ENCODE results near the gene KIF20A. TPM values are rescaled to one million over a fixed set of nuclear protein-coding genes. Genes with fewer than 3 reads are reported as not detected.

KIF20A gene
- total RNA-seq, 1 experiment from 2014 or later = 74.2 TPM

- TF ChIP-seq REST (IDR thresholded peaks at IDR 0.05; ENCODE audit: low read depth) = no peak
These were observed 51.3 kb downstream of the KIF20A start (continued) for GRCh38 chr5:138230261-138230660.

GRCh38 chr5:138230981-138231589 lies 52.2 kb downstream of the KIF20A start:
- no peak overlapping the region for H3K9ac ChIP-seq (ENCODE audit: low read length)
- H2AFZ ChIP-seq (ENCODE audit: low read depth, low read length, poor library complexity, severe bottlenecking) = no peak overlapping the region
- no peaks in the 10 kb centered on the region for H3K79me2 ChIP-seq (ENCODE audit: insufficient read depth, low read length)
- CTCF ChIA-PET = no interaction called here
- intact Hi-C loops (cut with micrococcal nuclease) = no loop called here
- H3K4me3 ChIP-seq (replicated peaks in 1 of 2; ENCODE audit: low read depth in 1 of 2, low read length in 2 of 2) = no peak overlapping the region
- H3K4me1 ChIP-seq (ENCODE audit: control insufficient read depth in 1 of 2, insufficient read depth in 2 of 2, low read length in 2 of 2) = no peaks in the 10 kb centered on the region
- RAD21 ChIA-PET (ENCODE audit: low non-redundant PET in 1 of 2, low total read pairs in 2 of 2, uncharacterized antibody in 2 of 2, unreplicated experiment in 2 of 2) = no interaction called here
- no peak overlapping the region for H3K27ac ChIP-seq (ENCODE audit: low read depth, low read length)
- TF ChIP-seq JUND (IDR thresholded peaks at IDR 0.05) (no peak), CBX3 (IDR thresholded peaks at IDR 0.05; ENCODE audit: low read depth) (no peak), REST (IDR thresholded peaks at IDR 0.05; ENCODE audit: low read depth) (no peak), ZNF274 (IDR thresholded peaks at IDR 0.05; ENCODE audit: low read depth, low read length) (no peak), ZBTB33 (IDR thresholded peaks at IDR 0.05; ENCODE audit: extremely low read depth, insufficient replicate concordance, low read length) (no peak), EZH2phosphoT487 (IDR thresholded peaks at IDR 0.05; ENCODE audit: borderline replicate concordance) (no peak)
- ATAC-seq = no peak
- no peaks in the 10 kb centered on the region for H3K36me3 ChIP-seq (ENCODE audit: control insufficient read depth in 1 of 2, insufficient read depth in 2 of 2, low read length in 2 of 2)
- no peaks in the 10 kb centered on the region for H3K27me3 ChIP-seq (ENCODE audit: insufficient read depth, low read length)
- no peaks in the 10 kb centered on the region for H3K9me2 ChIP-seq (ENCODE audit: insufficient read depth)
- DNase-seq (ENCODE audit: low read depth, low spot score) = no peak
- no TSS peak for BruUV-seq (replicated peaks)
- H4K20me1 ChIP-seq (ENCODE audit: insufficient read depth) = no peaks in the 10 kb centered on the region
- H3K4me2 ChIP-seq (ENCODE audit: low read length) = no peak overlapping the region
- H3K9me3 ChIP-seq (ENCODE audit: control insufficient read depth in 1 of 2, insufficient read depth in 1 of 2, low read depth in 1 of 2, low read length in 2 of 2) = peaks cover 5 to 8% of the 10 kb centered on the region in 2 experiments; a peak in 3 of 4 replicates
- POLR2A ChIA-PET = no interaction called here

All from HCT116 (cell line).